KMS-11 (cell line): ENCODE data around the gene HELZ2.

Experiments used
- H2AFZ ChIP-seq: fragments of 200-600 bp; sonication (generic); 2 replicates; pipeline ENCODE4 v1.6.1; 2016; ENCODE audit warnings: antibody characterized with exemption, mixed run types, low read depth
- H3K27ac ChIP-seq: fragments of 200-600 bp; sonication (generic); 2 replicates; pipeline ENCODE4 v1.6.1; 2016; ENCODE audit warnings: mild to moderate bottlenecking, mixed run types
- H3K27me3 ChIP-seq: fragments of 200-600 bp; sonication (generic); 2 replicates; pipeline ENCODE4 v1.6.1; 2017; ENCODE audit warnings: mild to moderate bottlenecking, low read depth, mixed run types, moderate library complexity; ENCODE audit not compliant: insufficient read depth
- H3K36me3 ChIP-seq: fragments of 200-600 bp; sonication (generic); 2 replicates; pipeline ENCODE4 v1.6.1; 2017; ENCODE audit warnings: mild to moderate bottlenecking, mixed run types; ENCODE audit not compliant: insufficient read depth
- H3K4me1 ChIP-seq: fragments of 200-600 bp; sonication (generic); 2 replicates; pipeline ENCODE4 v1.6.1; 2016; ENCODE audit warnings: mild to moderate bottlenecking, low read depth, mixed run types; ENCODE audit not compliant: poor library complexity, severe bottlenecking
- H3K4me2 ChIP-seq: fragments of 200-600 bp; sonication (generic); 2 replicates; pipeline ENCODE4 v1.7.0; 2016; ENCODE audit warnings: mild to moderate bottlenecking, mixed run types
- H3K4me3 ChIP-seq: fragments of 200-600 bp; sonication (generic); IDR thresholded peaks from 2 replicates; pipeline ENCODE4 v1.6.1; 2017; ENCODE audit warnings: low read depth, low read length, mixed read lengths; ENCODE audit not compliant: insufficient read depth
- H3K79me2 ChIP-seq: fragments of 200-600 bp; sonication (generic); 2 replicates; pipeline ENCODE4 v1.6.1; 2016; ENCODE audit warnings: low read depth, mixed run types; ENCODE audit not compliant: insufficient read depth
- H3K9ac ChIP-seq: fragments of 200-600 bp; sonication (generic); 2 replicates; pipeline ENCODE4 v1.6.1; 2016; ENCODE audit warnings: mild to moderate bottlenecking, mixed run types
- H4K20me1 ChIP-seq: fragments of 200-600 bp; sonication (generic); 2 replicates; pipeline ENCODE4 v1.6.1; 2016; ENCODE audit warnings: mild to moderate bottlenecking, mixed run types; ENCODE audit not compliant: insufficient read depth
- TF ChIP-seq, protein P1 (sequence below): fragments of 200-600 bp; sonication (generic); conservative IDR thresholded peaks from 2 replicates; pipeline ENCODE4 v1.6.1; 2017; ENCODE audit warnings: low read depth, mild to moderate bottlenecking, antibody characterized with exemption, low read length, moderate library complexity, mixed read lengths

The HELZ2 gene

DNA sequence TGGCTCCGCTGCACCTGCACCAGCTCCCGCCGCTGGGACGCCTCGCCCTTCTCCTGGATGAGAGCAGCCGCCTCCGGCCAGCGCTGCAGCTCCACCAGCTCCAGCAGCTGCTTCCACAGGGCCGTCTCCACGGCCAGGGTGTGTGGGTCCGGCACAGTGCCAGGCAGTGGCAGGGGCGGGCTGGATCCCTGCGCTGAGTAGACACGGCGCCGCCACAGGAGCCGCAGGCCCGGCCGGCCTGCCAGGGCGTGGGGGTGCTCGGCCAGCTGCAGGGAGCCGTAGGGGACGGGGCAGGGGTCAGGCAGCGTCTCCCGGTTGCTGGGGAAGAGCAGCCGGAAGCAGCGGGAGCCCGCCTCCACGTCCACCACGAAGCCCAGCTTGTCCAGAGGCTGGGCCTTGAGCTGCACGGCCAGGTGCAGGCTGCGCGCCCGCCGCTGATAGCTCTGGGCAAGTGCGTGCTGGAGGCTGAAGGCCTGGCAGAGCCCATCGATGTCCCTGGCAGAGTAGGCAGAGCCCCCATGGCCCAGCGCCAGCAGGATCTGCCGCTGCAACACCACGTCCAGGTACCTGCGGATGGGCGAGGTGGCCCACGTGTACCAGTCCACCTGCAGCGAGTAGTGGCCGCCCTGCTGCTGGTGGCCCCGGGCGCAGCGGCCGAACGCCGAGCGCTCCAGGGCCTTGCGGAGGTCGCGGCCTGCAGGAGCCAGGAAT lies 10.7 kb downstream of the HELZ2 start:
- Histone ChIP-seq H3K4me3 (no peak overlapping the region), H2AFZ (no peak overlapping the region), H4K20me1 (no peaks in the 10 kb centered on the region), H3K27me3 (no peaks in the 10 kb centered on the region; the same call in 1 of the 2 replicates), H3K4me2 (no peak overlapping the region), H3K36me3 (no peaks in the 10 kb centered on the region), H3K4me1 (peaks cover 12% of the 10 kb centered on the region), H3K79me2 (no peaks in the 10 kb centered on the region), H3K9ac (no peak overlapping the region), H3K27ac (no peak overlapping the region)
- TF ChIP-seq, protein P1, sequence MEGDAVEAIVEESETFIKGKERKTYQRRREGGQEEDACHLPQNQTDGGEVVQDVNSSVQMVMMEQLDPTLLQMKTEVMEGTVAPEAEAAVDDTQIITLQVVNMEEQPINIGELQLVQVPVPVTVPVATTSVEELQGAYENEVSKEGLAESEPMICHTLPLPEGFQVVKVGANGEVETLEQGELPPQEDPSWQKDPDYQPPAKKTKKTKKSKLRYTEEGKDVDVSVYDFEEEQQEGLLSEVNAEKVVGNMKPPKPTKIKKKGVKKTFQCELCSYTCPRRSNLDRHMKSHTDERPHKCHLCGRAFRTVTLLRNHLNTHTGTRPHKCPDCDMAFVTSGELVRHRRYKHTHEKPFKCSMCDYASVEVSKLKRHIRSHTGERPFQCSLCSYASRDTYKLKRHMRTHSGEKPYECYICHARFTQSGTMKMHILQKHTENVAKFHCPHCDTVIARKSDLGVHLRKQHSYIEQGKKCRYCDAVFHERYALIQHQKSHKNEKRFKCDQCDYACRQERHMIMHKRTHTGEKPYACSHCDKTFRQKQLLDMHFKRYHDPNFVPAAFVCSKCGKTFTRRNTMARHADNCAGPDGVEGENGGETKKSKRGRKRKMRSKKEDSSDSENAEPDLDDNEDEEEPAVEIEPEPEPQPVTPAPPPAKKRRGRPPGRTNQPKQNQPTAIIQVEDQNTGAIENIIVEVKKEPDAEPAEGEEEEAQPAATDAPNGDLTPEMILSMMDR = no peak

DNA sequence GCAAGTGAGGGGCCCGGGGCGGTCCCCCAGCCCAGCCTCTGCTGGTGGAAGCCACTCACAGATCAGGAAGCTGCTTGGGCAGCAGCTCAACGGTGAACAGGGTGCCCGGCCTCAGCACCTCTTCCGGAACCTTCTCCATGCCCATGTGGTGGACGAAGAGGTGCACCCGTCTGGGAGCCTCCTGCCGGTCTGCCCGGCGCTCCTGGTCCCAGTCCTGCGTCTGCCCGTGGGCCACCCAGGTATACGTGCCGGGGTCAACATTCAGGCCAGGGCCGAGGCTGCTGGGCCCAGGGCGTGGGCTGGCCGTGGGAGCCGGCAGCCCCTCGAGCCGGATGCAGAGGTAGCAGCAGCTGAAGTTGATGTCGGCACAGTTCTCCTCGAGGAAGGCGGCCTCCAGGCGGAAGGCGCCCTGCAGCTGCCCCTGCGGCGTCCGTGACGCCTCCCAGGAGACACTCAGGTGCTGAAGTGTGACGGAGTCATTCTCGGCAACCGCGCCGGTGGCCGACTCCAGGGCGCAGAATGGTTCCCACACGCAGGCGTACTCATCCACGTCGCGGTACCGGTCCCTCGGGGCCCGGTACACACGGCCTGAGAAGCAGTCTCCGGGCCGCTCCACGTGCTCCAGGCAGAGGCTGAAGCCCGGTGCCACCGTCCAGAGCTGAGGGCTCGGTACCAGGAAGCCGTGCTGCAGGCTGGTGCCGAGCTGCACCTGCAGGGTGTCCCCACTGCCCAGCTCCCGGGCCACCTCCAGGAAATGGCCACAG lies 11.4 kb downstream of the HELZ2 start:
- Histone ChIP-seq H3K36me3 (no peaks in the 10 kb centered on the region), H2AFZ (no peak overlapping the region), H3K27me3 (peaks cover 3% of the 10 kb centered on the region; the same call in 1 of the 2 replicates), H3K4me3 (no peak overlapping the region), H3K4me2 (no peak overlapping the region), H3K79me2 (no peaks in the 10 kb centered on the region), H3K9ac (no peak overlapping the region), H4K20me1 (no peaks in the 10 kb centered on the region), H3K4me1 (peaks cover 4% of the 10 kb centered on the region), H3K27ac (no peak overlapping the region)
- TF ChIP-seq, protein P1 = no peak

DNA sequence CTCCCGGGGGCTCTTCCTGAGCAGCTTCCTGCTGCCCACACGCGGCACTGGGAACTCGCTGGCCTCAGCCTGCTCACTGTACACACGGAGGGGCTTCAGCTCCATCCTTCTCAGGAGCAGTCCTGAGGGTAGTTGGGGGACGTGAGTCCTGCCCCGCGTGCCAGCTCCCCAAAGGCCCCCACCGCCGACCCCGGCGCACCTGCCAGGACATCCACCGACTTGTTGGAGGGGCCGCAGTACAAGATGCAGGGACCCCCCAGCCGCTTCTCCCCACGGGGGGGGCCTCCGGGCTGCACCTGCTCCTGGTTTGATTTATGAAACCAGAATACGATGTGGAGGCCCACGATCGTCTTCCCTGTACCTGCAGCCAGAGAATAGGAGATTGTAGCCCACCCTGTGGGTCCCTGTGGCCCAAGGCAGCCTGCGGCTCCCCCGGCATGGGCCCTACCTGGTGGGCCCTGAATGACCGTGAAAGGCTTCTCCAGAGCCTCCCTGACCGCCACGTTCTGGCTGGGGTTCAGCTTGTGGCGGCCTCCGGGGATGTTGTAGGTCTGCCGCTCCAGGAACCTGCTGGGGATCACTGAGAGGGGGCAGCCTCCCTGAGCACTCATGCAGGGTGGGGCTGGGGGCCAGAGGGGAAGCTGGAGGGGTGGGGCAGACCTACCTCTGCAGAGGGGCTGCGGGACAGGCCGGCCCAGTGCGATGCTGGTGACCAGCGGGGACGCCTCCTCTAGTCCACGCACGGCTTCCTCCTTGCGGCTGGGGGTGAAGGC lies 12.2 kb downstream of the HELZ2 start:
- H2AFZ ChIP-seq = no peak overlapping the region
- TF ChIP-seq, protein P1 = no peak
- H3K4me3 ChIP-seq = no peak overlapping the region
- no peak overlapping the region for H3K4me2 ChIP-seq
- no peaks in the 10 kb centered on the region for H3K36me3 ChIP-seq
- peaks cover 7% of the 10 kb centered on the region; the same call in 1 of the 2 replicates for H3K27me3 ChIP-seq
- H3K4me1 ChIP-seq = no peaks in the 10 kb centered on the region
- H3K27ac ChIP-seq = no peak overlapping the region
- H4K20me1 ChIP-seq = no peaks in the 10 kb centered on the region
- H3K79me2 ChIP-seq = no peaks in the 10 kb centered on the region
- no peak overlapping the region for H3K9ac ChIP-seq

- peaks cover 13% of the 10 kb centered on the region; the same call in 1 of the 2 replicates for H3K27me3 ChIP-seq
- H3K4me1 ChIP-seq = no peaks in the 10 kb centered on the region
- H2AFZ ChIP-seq = no peak overlapping the region
- no peak overlapping the region for H3K4me3 ChIP-seq
- no peaks in the 10 kb centered on the region for H3K79me2 ChIP-seq
- no peak overlapping the region for H3K9ac ChIP-seq
- no peaks in the 10 kb centered on the region for H3K36me3 ChIP-seq
- TF ChIP-seq, protein P1 = no peak
- no peak overlapping the region for H3K4me2 ChIP-seq
- no peak overlapping the region for H3K27ac ChIP-seq
- H4K20me1 ChIP-seq = no peaks in the 10 kb centered on the region
Observed at GRCh38 chr20:63560856-63561609, 13.0 kb downstream of the HELZ2 start.
